ENCODE data around the gene TNFAIP8L3. TPM values are rescaled to one million over a fixed set of nuclear protein-coding genes. Genes with fewer than 3 reads are reported as not detected.

The TNFAIP8L3 gene
- total RNA-seq, 1 donor from 2014 or later, result not detected

DNA sequence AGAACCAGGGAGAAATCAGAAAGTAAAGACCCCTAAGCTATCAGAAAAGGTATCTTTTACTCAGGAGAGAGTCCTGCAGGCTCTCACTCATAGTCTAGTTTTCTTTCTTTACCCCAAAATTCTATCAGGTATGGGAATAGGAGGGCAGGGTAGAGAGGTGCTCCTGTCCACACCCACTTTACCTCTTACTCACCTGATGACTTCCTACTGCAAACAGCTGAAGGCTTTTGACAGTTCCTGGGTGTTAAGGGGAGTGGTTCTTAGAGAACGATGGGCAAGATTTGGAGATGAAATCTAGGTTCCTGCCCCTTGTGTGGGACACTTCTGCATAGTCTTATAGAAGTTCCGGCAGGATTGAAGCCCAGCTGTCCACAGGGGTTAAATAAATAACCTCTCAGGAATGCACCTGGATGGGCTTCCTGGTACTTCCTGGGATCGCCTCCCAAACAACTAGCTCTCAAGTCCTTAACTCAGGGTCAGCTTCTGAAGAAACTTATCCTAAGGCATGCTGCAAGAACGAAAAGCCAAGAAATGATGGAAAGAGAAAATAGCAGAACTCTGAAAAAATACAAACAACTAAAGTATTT, 10.8 kb upstream of the TNFAIP8L3 start:
- H3K36me3 Mint-ChIP-seq, result no peaks in the 10 kb centered on the region
- Histone ChIP-seq H3F3A (ENCODE audit: low read depth) (no peaks in the 10 kb centered on the region), H3K4me1 (peaks cover 4% of the 10 kb centered on the region), H3K36me3 (no peaks in the 10 kb centered on the region), H3K27me3 (no peaks in the 10 kb centered on the region), H3K4me3 (no peak overlapping the region), H3K9ac (no peak overlapping the region), H3K79me2 (ENCODE audit: low read depth) (no peaks in the 10 kb centered on the region), H3K4me2 (no peak overlapping the region), H2AFZ (replicated peaks) (no peak overlapping the region), H3K9me3 (ENCODE audit: low read depth) (no peaks in the 10 kb centered on the region), H3K27ac (no peak overlapping the region), H4K20me1 (ENCODE audit: low read depth) (no peaks in the 10 kb centered on the region)
- H3K4me3 Mint-ChIP-seq, result no peak overlapping the region
- DNase-seq (ENCODE audit: low spot score), result no peak
- H3K9me3 Mint-ChIP-seq, result no peaks in the 10 kb centered on the region
- TF ChIP-seq EZH2 (IDR thresholded peaks at IDR 0.05) (no peak), EZH2phosphoT487 (IDR thresholded peaks at IDR 0.05) (no peak), CTCF (IDR thresholded peaks at IDR 0.05) (no peak)
- peaks cover 8% of the 10 kb centered on the region for H3K27me3 Mint-ChIP-seq (ENCODE audit: insufficient read depth, low read depth)
- H3K27ac Mint-ChIP-seq, result no peak overlapping the region
- H3K4me1 Mint-ChIP-seq, result peaks cover 4% of the 10 kb centered on the region

- no peaks in the 10 kb centered on the region for H3K36me3 ChIP-seq
- no peak overlapping the region for H2AFZ ChIP-seq (replicated peaks)
- no peaks in the 10 kb centered on the region for H3K36me3 Mint-ChIP-seq
These were observed 9.8 kb upstream of the TNFAIP8L3 start for GRCh38 chr15:51104512-51104911.

DNA sequence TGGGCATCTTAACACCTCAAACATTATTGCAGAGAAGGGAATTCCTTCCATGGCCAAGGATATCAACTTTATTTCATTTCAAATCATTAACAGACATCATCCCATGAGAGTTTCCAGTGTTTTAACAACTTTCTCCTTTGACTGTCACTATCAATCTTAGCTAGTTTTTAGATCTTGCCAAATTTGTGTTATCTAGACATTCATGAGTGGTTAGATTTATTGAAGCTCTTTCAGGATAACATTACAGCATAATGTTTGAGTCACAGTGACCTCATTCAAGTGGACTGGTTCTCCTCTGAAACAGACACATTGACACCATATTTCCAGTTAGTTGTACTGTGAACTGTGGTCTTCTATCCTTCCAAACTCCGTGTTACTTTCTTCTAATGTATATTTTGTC, 8.6 kb upstream of the TNFAIP8L3 start:
- H3K27me3 ChIP-seq, result peaks cover 14% of the 10 kb centered on the region
- H3K36me3 ChIP-seq, result no peaks in the 10 kb centered on the region
- no peak overlapping the region for H3K4me3 Mint-ChIP-seq
- H2AFZ ChIP-seq (replicated peaks), result no peak overlapping the region
- H3K9me3 Mint-ChIP-seq, result no peaks in the 10 kb centered on the region
- H3K4me1 Mint-ChIP-seq, result no peaks in the 10 kb centered on the region
- no peaks in the 10 kb centered on the region for H3K36me3 Mint-ChIP-seq
- no peaks in the 10 kb centered on the region for H4K20me1 ChIP-seq (ENCODE audit: low read depth)
- H3K9me3 ChIP-seq (ENCODE audit: low read depth), result no peaks in the 10 kb centered on the region
- H3F3A ChIP-seq (ENCODE audit: low read depth), result peaks cover 2% of the 10 kb centered on the region
- H3K27ac Mint-ChIP-seq, result no peak overlapping the region
- H3K79me2 ChIP-seq (ENCODE audit: low read depth), result no peaks in the 10 kb centered on the region
- peaks cover 8% of the 10 kb centered on the region for H3K27me3 Mint-ChIP-seq (ENCODE audit: insufficient read depth, low read depth)
- no peak for DNase-seq (ENCODE audit: low spot score)
- no peak overlapping the region for H3K27ac ChIP-seq
- no peak overlapping the region for H3K9ac ChIP-seq
- H3K4me1 ChIP-seq, result peaks cover 11% of the 10 kb centered on the region
- TF ChIP-seq CTCF (IDR thresholded peaks at IDR 0.05) (no peak), EZH2phosphoT487 (IDR thresholded peaks at IDR 0.05) (no peak), EZH2 (IDR thresholded peaks at IDR 0.05) (no peak)
- no peak overlapping the region for H3K4me2 ChIP-seq
- no peak overlapping the region for H3K4me3 ChIP-seq

More at GRCh38 chr15:51104512-51104911, 9.8 kb upstream of the TNFAIP8L3 start:
- Histone ChIP-seq H3K9me3 (ENCODE audit: low read depth) (no peaks in the 10 kb centered on the region), H3K4me3 (no peak overlapping the region), H4K20me1 (ENCODE audit: low read depth) (no peaks in the 10 kb centered on the region), H3K4me2 (peak overlapping the region; percentile 23), H3K4me1 (peaks cover 6% of the 10 kb centered on the region), H3K27ac (no peak overlapping the region), H3K9ac (no peak overlapping the region), H3F3A (ENCODE audit: low read depth) (peaks cover 2% of the 10 kb centered on the region), H3K79me2 (ENCODE audit: low read depth) (no peaks in the 10 kb centered on the region), H3K27me3 (peaks cover 2% of the 10 kb centered on the region)
- peak; percentile 36 for DNase-seq (ENCODE audit: low spot score)
- Mint-ChIP-seq H3K27me3 (ENCODE audit: insufficient read depth, low read depth) (peaks cover 8% of the 10 kb centered on the region), H3K9me3 (no peaks in the 10 kb centered on the region), H3K4me3 (no peak overlapping the region), H3K27ac (no peak overlapping the region), H3K4me1 (peaks cover 4% of the 10 kb centered on the region)
- no peak for TF ChIP-seq CTCF (IDR thresholded peaks at IDR 0.05)
- no peak for TF ChIP-seq EZH2 (IDR thresholded peaks at IDR 0.05)
- no peak for TF ChIP-seq EZH2phosphoT487 (IDR thresholded peaks at IDR 0.05)

Data from neural progenitor cell (in vitro differentiated cells).